Measurements from ENCODE around the gene PYDC2. TPM values are rescaled to one million over a fixed set of nuclear protein-coding genes. Genes with fewer than 3 reads are reported as not detected.

PYDC2 gene
- total RNA-seq, 1 experiment from 2014 or later, result not detected

- CTCF ChIA-PET, result no interaction called here
- no peak overlapping the region for H3K4me3 Mint-ChIP-seq
- H3K36me3 Mint-ChIP-seq, result peaks cover 2% of the 10 kb centered on the region; the same call in 1 of the 2 replicates
- no peaks in the 10 kb centered on the region; the same call in 1 of the 2 replicates for H3K27me3 Mint-ChIP-seq (ENCODE audit: low read depth)
- no peak overlapping the region for H3K27ac Mint-ChIP-seq
- POLR2A ChIA-PET, result no interaction called here
- no peak for DNase-seq (ENCODE audit: low spot score)
- ATAC-seq, result no peak
- H3K4me1 Mint-ChIP-seq, result peaks cover 8% of the 10 kb centered on the region
- TF ChIP-seq CREM (CRISPR knock-in tag; IDR thresholded peaks at IDR 0.05), result no peak
- no peak for TF ChIP-seq NR2C2 (CRISPR knock-in tag; IDR thresholded peaks at IDR 0.05)
- TF ChIP-seq ZNF263 (CRISPR knock-in tag; IDR thresholded peaks at IDR 0.05; ENCODE audit: low read depth), result no peak
- no peak for TF ChIP-seq NR1H2 (CRISPR knock-in tag; IDR thresholded peaks at IDR 0.05)
- H3K9me3 Mint-ChIP-seq, result 0 out of 2 replicates have a peak, but pooled peaks cover 3% of the 10 kb centered on the region
Observed at GRCh38 chr3:191470080-191470479, 9.1 kb downstream of the PYDC2 start.

DNA sequence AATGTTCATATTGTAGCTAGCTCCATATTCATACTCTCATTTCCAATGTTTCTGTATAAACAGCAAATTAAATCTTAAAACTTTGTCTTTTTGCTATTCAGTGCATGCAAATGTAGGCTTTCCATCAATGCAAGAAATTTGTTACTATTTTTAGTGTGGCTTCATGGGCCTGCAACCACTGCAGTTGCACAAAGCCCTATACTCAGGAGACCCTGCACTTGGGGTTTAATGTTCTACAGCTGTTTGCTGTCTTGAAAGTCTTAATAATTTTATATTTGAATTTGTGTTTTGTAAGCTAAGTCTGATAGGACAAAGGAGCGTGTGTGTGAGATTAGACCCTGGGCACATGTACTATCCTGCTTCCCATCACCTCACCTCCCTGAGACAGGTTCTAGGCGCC is 9.6 kb downstream of the PYDC2 start:
- POLR2A ChIA-PET, result no interaction called here
- DNase-seq (ENCODE audit: low spot score) (no peak), ATAC-seq (no peak)
- no peak overlapping the region for H3K4me3 Mint-ChIP-seq
- peaks cover 2% of the 10 kb centered on the region; the same call in 1 of the 2 replicates for H3K36me3 Mint-ChIP-seq
- TF ChIP-seq, protein P1, sequence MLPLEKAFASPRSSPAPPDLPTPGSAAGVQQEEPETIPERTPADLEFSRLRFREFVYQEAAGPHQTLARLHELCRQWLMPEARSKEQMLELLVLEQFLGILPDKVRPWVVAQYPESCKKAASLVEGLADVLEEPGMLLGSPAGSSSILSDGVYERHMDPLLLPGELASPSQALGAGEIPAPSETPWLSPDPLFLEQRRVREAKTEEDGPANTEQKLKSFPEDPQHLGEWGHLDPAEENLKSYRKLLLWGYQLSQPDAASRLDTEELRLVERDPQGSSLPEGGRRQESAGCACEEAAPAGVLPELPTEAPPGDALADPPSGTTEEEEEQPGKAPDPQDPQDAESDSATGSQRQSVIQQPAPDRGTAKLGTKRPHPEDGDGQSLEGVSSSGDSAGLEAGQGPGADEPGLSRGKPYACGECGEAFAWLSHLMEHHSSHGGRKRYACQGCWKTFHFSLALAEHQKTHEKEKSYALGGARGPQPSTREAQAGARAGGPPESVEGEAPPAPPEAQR (CRISPR knock-in tag; IDR thresholded peaks at IDR 0.05), result no peak
- TF ChIP-seq ZNF281 (CRISPR knock-in tag; IDR thresholded peaks at IDR 0.05) (no peak), ZNF317 (CRISPR knock-in tag; IDR thresholded peaks at IDR 0.05; ENCODE audit: borderline replicate concordance, low read depth) (no peak), IRF1 (CRISPR knock-in tag; IDR thresholded peaks at IDR 0.05) (no peak), GTF2I (CRISPR knock-in tag; conservative IDR thresholded peaks at IDR 0.05) (no peak), SMAD3 (CRISPR knock-in tag; IDR thresholded peaks at IDR 0.05; ENCODE audit: borderline replicate concordance) (no peak), GRHL2 (CRISPR knock-in tag; IDR thresholded peaks at IDR 0.05; ENCODE audit: insufficient replicate concordance, severe bottlenecking) (no peak), ZNF671 (CRISPR knock-in tag; IDR thresholded peaks at IDR 0.05) (no peak), CREB1 (CRISPR knock-in tag; IDR thresholded peaks at IDR 0.05) (no peak), TP53 (CRISPR knock-in tag; IDR thresholded peaks at IDR 0.05) (no peak)
- TF ChIP-seq, protein P2, sequence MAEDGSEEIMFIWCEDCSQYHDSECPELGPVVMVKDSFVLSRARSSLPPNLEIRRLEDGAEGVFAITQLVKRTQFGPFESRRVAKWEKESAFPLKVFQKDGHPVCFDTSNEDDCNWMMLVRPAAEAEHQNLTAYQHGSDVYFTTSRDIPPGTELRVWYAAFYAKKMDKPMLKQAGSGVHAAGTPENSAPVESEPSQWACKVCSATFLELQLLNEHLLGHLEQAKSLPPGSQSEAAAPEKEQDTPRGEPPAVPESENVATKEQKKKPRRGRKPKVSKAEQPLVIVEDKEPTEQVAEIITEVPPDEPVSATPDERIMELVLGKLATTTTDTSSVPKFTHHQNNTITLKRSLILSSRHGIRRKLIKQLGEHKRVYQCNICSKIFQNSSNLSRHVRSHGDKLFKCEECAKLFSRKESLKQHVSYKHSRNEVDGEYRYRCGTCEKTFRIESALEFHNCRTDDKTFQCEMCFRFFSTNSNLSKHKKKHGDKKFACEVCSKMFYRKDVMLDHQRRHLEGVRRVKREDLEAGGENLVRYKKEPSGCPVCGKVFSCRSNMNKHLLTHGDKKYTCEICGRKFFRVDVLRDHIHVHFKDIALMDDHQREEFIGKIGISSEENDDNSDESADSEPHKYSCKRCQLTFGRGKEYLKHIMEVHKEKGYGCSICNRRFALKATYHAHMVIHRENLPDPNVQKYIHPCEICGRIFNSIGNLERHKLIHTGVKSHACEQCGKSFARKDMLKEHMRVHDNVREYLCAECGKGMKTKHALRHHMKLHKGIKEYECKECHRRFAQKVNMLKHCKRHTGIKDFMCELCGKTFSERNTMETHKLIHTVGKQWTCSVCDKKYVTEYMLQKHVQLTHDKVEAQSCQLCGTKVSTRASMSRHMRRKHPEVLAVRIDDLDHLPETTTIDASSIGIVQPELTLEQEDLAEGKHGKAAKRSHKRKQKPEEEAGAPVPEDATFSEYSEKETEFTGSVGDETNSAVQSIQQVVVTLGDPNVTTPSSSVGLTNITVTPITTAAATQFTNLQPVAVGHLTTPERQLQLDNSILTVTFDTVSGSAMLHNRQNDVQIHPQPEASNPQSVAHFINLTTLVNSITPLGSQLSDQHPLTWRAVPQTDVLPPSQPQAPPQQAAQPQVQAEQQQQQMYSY (CRISPR knock-in tag; IDR thresholded peaks at IDR 0.05), result no peak
- H3K4me1 Mint-ChIP-seq, result peaks cover 8% of the 10 kb centered on the region
- no peaks in the 10 kb centered on the region; the same call in 1 of the 2 replicates for H3K27me3 Mint-ChIP-seq (ENCODE audit: low read depth)
- CTCF ChIA-PET, result no interaction called here
- no peak overlapping the region for H3K27ac Mint-ChIP-seq
- H3K9me3 Mint-ChIP-seq, result 0 out of 2 replicates have a peak, but pooled peaks cover 3% of the 10 kb centered on the region
